WI38 (cell line): ENCODE data around the gene EYA2.

ENCODE experiments used
- H3K4me3 ChIP-seq: 2 replicates; pipeline ENCODE4 v1.5.1; 2011; ENCODE audit warnings: low read depth, mild to moderate bottlenecking, control low read depth, low read length
- CTCF ChIP-seq: IDR thresholded peaks from 2 replicates; pipeline ENCODE4 v1.5.1; 2012; ENCODE audit warnings: low read depth, mild to moderate bottlenecking, control low read depth, low read length

Gene EYA2

GRCh38 chr20:47008842-47009518 lies 114.3 kb downstream of the EYA2 start:
- no peak overlapping the region for H3K4me3 ChIP-seq
- no peak for TF ChIP-seq CTCF

- no peak for TF ChIP-seq CTCF
These were observed 115.1 kb downstream of the EYA2 start for GRCh38 chr20:47009784-47010183.

GRCh38 chr20:47011984-47012383 lies 117.3 kb downstream of the EYA2 start:
- H3K4me3 ChIP-seq = no peak overlapping the region
- TF ChIP-seq CTCF = no peak

More at GRCh38 chr20:47009784-47010183, 115.1 kb downstream of the EYA2 start:
- H3K4me3 ChIP-seq = no peak overlapping the region

GRCh38 chr20:47013606-47014005 lies 119.0 kb downstream of the EYA2 start:
- TF ChIP-seq CTCF = no peak

GRCh38 chr20:47016068-47016664 lies 121.5 kb downstream of the EYA2 start:
- no peak overlapping the region for H3K4me3 ChIP-seq

More at GRCh38 chr20:47013606-47014005, 119.0 kb downstream of the EYA2 start:
- H3K4me3 ChIP-seq = no peak overlapping the region

GRCh38 chr20:47018381-47018780 lies 123.7 kb downstream of the EYA2 start:
- no peak overlapping the region for H3K4me3 ChIP-seq
- no peak for TF ChIP-seq CTCF

More at GRCh38 chr20:47016068-47016664, 121.5 kb downstream of the EYA2 start:
- no peak for TF ChIP-seq CTCF

- TF ChIP-seq CTCF = no peak
- H3K4me3 ChIP-seq = no peak overlapping the region
These were observed 124.6 kb downstream of the EYA2 start for GRCh38 chr20:47019121-47019824.
